Measurements from ENCODE around the gene WDR44. TPM values are rescaled to one million over a fixed set of nuclear protein-coding genes. Genes with fewer than 3 reads are reported as not detected.
"Not testable (repeated sequence)": the region's sequence is repeated elsewhere in the genome, so short reads cannot be mapped to it uniquely, and the experiment has no call there.

Gene WDR44
- total RNA-seq, 1 donor, result 21.0 TPM

GRCh38 chrX:118474586-118474985 lies 128.7 kb downstream of the WDR44 start:
- H3K79me2 ChIP-seq (ENCODE audit: insufficient read depth, low read length), result no peaks in the 10 kb centered on the region
- TF ChIP-seq CTCF (IDR thresholded peaks at IDR 0.05; ENCODE audit: extremely low read depth, low read depth, low read length), result no peak
- H2AFZ ChIP-seq (ENCODE audit: low read length), result no peak overlapping the region
- no peaks in the 10 kb centered on the region for H3K9me3 ChIP-seq (ENCODE audit: low read depth, low read length)
- H3K4me1 ChIP-seq (ENCODE audit: insufficient read depth, low read length), result no peaks in the 10 kb centered on the region
- no peaks in the 10 kb centered on the region for H3K36me3 ChIP-seq (ENCODE audit: insufficient read depth, low read length)
- H3K4me3 ChIP-seq (ENCODE audit: insufficient read depth, low read length), result no peak overlapping the region
- no peak overlapping the region for H3K4me2 ChIP-seq (ENCODE audit: insufficient read depth, low read length)
- no peaks in the 10 kb centered on the region for H3K27me3 ChIP-seq (ENCODE audit: insufficient read depth, low read length)
- H3K27ac ChIP-seq (ENCODE audit: low read depth, low read length), result no peak overlapping the region
- H4K20me1 ChIP-seq (ENCODE audit: insufficient read depth, low read length), result no peaks in the 10 kb centered on the region
- DNase-seq (ENCODE audit: insufficient read length, low spot score, missing footprints), result no peak

GRCh38 chrX:118475903-118476302 lies 130.0 kb downstream of the WDR44 start:
- H4K20me1 ChIP-seq (ENCODE audit: insufficient read depth, low read length), result no peaks in the 10 kb centered on the region
- no peak overlapping the region for H3K4me2 ChIP-seq (ENCODE audit: insufficient read depth, low read length)

DNA sequence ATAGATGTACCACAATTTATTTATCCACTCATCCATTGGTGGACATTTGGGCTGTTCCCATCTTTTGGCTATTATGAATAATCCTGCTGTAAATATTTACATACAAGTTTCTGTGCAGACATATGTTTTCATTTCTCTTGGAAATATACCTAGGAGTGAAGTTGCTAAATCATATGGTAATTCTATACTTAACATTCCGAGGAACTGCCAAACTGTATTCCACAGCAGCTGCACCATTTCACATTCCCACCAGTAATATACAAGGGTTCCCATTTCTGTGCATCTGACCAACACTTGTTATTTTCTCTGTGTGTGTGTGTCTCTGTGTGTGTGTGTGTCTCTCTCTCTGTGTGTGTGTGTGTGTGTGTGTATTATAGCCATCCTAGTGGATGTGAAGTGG lies 134.3 kb downstream of the WDR44 start:
- Histone ChIP-seq H3K27ac (ENCODE audit: low read depth, low read length) (no peak overlapping the region), H3K4me2 (ENCODE audit: insufficient read depth, low read length) (no peak overlapping the region), H3K79me2 (ENCODE audit: insufficient read depth, low read length) (no peaks in the 10 kb centered on the region), H2AFZ (ENCODE audit: low read length) (no peak overlapping the region), H4K20me1 (ENCODE audit: insufficient read depth, low read length) (no peaks in the 10 kb centered on the region), H3K27me3 (ENCODE audit: insufficient read depth, low read length) (no peaks in the 10 kb centered on the region), H3K36me3 (ENCODE audit: insufficient read depth, low read length) (no peaks in the 10 kb centered on the region), H3K4me1 (ENCODE audit: insufficient read depth, low read length) (no peaks in the 10 kb centered on the region), H3K9me3 (ENCODE audit: low read depth, low read length) (no peaks in the 10 kb centered on the region), H3K4me3 (ENCODE audit: insufficient read depth, low read length) (no peak overlapping the region)
- no peak for TF ChIP-seq CTCF (IDR thresholded peaks at IDR 0.05; ENCODE audit: extremely low read depth, low read depth, low read length)
- no peak for DNase-seq (ENCODE audit: insufficient read length, low spot score, missing footprints)

More at GRCh38 chrX:118475903-118476302, 130.0 kb downstream of the WDR44 start:
- DNase-seq (ENCODE audit: insufficient read length, low spot score, missing footprints), result no peak
- no peaks in the 10 kb centered on the region for H3K79me2 ChIP-seq (ENCODE audit: insufficient read depth, low read length)
- no peaks in the 10 kb centered on the region for H3K4me1 ChIP-seq (ENCODE audit: insufficient read depth, low read length)
- no peak for TF ChIP-seq CTCF (IDR thresholded peaks at IDR 0.05; ENCODE audit: extremely low read depth, low read depth, low read length)
- H2AFZ ChIP-seq (ENCODE audit: low read length), result no peak overlapping the region
- no peaks in the 10 kb centered on the region for H3K27me3 ChIP-seq (ENCODE audit: insufficient read depth, low read length)
- H3K36me3 ChIP-seq (ENCODE audit: insufficient read depth, low read length), result no peaks in the 10 kb centered on the region
- no peak overlapping the region for H3K4me3 ChIP-seq (ENCODE audit: insufficient read depth, low read length)
- no peak overlapping the region for H3K27ac ChIP-seq (ENCODE audit: low read depth, low read length)
- H3K9me3 ChIP-seq (ENCODE audit: low read depth, low read length), result no peaks in the 10 kb centered on the region

- not testable (repeated sequence) for H3K9me3 ChIP-seq (ENCODE audit: low read depth, low read length); H3K36me3 ChIP-seq (ENCODE audit: insufficient read depth, low read length); DNase-seq (ENCODE audit: insufficient read length, low spot score, missing footprints); H3K27ac ChIP-seq (ENCODE audit: low read depth, low read length); H3K27me3 ChIP-seq (ENCODE audit: insufficient read depth, low read length); H3K79me2 ChIP-seq (ENCODE audit: insufficient read depth, low read length); H3K4me3 ChIP-seq (ENCODE audit: insufficient read depth, low read length); H4K20me1 ChIP-seq (ENCODE audit: insufficient read depth, low read length); H3K4me2 ChIP-seq (ENCODE audit: insufficient read depth, low read length); H2AFZ ChIP-seq (ENCODE audit: low read length); H3K4me1 ChIP-seq (ENCODE audit: insufficient read depth, low read length)
Observed at GRCh38 chrX:118482384-118482783, 136.5 kb downstream of the WDR44 start.
